GM12878 (cell line): ENCODE results near the gene FGD6. TPM values are rescaled to one million over a fixed set of nuclear protein-coding genes. Genes with fewer than 3 reads are reported as not detected.

Experiments used
- MEF2B ChIP-seq: fragments of 450-650 bp; IDR thresholded peaks from 2 replicates; pipeline ENCODE4 v1.6.1; 2018; ENCODE audit warnings: mild to moderate bottlenecking, moderate library complexity; ENCODE audit not compliant: partially characterized antibody, poor library complexity, severe bottlenecking
- polyA plus RNA-seq, 11 experiments: library from polyadenylated mRNA; depleted of rRNA in 4 of 11; unstranded in 6 of 11; stranded (reverse) in 5 of 11; fragments of >200 nt; fragmentation: Nextera tagmentation in 4 of 11; fragmentation: Illumina TruSeq in 1 of 11; extraction: Ambion mirVana in 4 of 11; extraction: Trizol in 1 of 11; gene quantifications; 1 replicate in 1 of 11; 2 replicates in 10 of 11; pipeline versions ENCODE4 v1.2.1 to v1.2.3, GENCODE V29; 2011 to 2016; ENCODE audit warnings: inconsistent platforms in 2 of 11, missing spikeins in 2 of 11, low read depth in 1 of 11
- total RNA-seq, 4 experiments: library from RNA; depleted of rRNA in 3 of 4; stranded (reverse); fragments of >200 nt in 3 of 4; fragmentation: Illumina TruSeq in 1 of 4; extraction: Trizol in 1 of 4; gene quantifications; 2 replicates each; pipeline versions ENCODE4 v1.2.1 to v1.2.3, GENCODE V29; 2013 to 2021
- TF ChIP-seq, protein P1 (sequence below): fragments of 450-650 bp; formaldehyde crosslinking; IDR thresholded peaks from 2 replicates; pipeline ENCODE4 v1.4.0; 2022; ENCODE audit warnings: mild to moderate bottlenecking, moderate library complexity
- TF ChIP-seq, protein P2 (sequence below): fragments of 450-650 bp; formaldehyde crosslinking; IDR thresholded peaks from 2 replicates; pipeline ENCODE4 v1.4.0; 2020; ENCODE audit warnings: mild to moderate bottlenecking, moderate library complexity
- TF ChIP-seq, protein P3 (sequence below): fragments of 450-650 bp; IDR thresholded peaks from 2 replicates; pipeline ENCODE4 v1.6.1; 2014; ENCODE audit warnings: mild to moderate bottlenecking
- TF ChIP-seq, protein P4 (sequence below), 3 experiments: IDR thresholded peaks in 2 of 3; conservative IDR thresholded peaks in 1 of 3; 2 replicates each; pipeline ENCODE4 v1.5.1; 2011; ENCODE audit warnings: low read depth in 3 of 3, low read length in 3 of 3, mild to moderate bottlenecking in 3 of 3, control low read depth in 2 of 3, moderate library complexity in 2 of 3, inconsistent platforms in 1 of 3, mixed read lengths in 1 of 3; ENCODE audit not compliant: control insufficient read depth in 2 of 3, insufficient read depth in 1 of 3; ENCODE audit errors: extremely low read depth in 1 of 3
- TF ChIP-seq, protein P5 (sequence below): IDR thresholded peaks from 2 replicates; pipeline ENCODE4 v1.6.1; 2011; ENCODE audit warnings: low read depth, mild to moderate bottlenecking, low read length, moderate library complexity, borderline replicate concordance; ENCODE audit errors: extremely low read depth

FGD6 gene
- total and polyA plus RNA-seq, 10 of the 15 experiments (the other 5 are each of a cell fraction or from before 2014, with no cell fraction given) = 2.4 to 15.5 (median 8.9) TPM

DNA sequence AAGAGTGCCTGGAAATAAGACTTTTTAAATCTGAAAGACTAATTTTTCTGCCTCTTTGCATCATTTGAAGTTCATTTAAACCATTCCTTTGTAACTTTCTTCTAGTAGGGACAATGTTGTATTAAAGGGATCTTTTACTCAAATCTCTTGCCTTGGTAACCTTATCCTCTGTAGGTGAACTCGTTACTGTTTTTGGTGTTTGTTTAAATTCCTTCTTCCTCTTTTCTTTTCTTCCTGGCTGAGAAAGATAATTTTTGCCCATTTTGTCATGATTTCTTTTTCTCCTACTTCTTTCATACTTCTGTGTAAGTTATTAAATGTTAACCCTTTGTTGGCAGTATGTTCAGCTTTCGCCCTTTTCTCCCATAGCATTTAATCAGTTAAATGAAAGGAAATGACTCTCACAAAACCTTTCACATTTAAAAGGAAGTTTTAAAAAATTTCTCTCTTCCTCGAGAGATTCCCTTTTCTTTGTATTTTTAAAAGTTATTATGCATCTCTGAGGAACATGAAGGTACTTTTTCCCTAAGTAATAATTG, 10.6 kb upstream of the FGD6 start (continued):
- TF ChIP-seq, protein P1, sequence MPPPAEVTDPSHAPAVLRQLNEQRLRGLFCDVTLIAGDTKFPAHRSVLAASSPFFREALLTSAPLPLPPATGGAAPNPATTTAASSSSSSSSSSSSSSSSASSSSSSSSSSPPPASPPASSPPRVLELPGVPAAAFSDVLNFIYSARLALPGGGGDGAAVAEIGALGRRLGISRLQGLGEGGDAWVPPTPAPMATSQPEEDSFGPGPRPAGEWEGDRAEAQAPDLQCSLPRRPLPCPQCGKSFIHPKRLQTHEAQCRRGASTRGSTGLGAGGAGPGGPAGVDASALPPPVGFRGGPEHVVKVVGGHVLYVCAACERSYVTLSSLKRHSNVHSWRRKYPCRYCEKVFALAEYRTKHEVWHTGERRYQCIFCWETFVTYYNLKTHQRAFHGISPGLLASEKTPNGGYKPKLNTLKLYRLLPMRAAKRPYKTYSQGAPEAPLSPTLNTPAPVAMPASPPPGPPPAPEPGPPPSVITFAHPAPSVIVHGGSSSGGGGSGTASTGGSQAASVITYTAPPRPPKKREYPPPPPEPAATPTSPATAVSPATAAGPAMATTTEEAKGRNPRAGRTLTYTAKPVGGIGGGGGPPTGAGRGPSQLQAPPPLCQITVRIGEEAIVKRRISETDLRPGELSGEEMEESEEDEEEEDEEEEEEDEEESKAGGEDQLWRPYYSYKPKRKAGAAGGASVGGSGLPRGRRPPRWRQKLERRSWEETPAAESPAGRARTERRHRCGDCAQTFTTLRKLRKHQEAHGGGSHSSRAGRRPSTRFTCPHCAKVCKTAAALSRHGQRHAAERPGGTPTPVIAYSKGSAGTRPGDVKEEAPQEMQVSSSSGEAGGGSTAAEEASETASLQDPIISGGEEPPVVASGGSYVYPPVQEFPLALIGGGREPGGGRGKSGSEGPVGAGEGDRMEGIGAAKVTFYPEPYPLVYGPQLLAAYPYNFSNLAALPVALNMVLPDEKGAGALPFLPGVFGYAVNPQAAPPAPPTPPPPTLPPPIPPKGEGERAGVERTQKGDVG (CRISPR knock-in tag) = no peak
- TF ChIP-seq, protein P2, sequence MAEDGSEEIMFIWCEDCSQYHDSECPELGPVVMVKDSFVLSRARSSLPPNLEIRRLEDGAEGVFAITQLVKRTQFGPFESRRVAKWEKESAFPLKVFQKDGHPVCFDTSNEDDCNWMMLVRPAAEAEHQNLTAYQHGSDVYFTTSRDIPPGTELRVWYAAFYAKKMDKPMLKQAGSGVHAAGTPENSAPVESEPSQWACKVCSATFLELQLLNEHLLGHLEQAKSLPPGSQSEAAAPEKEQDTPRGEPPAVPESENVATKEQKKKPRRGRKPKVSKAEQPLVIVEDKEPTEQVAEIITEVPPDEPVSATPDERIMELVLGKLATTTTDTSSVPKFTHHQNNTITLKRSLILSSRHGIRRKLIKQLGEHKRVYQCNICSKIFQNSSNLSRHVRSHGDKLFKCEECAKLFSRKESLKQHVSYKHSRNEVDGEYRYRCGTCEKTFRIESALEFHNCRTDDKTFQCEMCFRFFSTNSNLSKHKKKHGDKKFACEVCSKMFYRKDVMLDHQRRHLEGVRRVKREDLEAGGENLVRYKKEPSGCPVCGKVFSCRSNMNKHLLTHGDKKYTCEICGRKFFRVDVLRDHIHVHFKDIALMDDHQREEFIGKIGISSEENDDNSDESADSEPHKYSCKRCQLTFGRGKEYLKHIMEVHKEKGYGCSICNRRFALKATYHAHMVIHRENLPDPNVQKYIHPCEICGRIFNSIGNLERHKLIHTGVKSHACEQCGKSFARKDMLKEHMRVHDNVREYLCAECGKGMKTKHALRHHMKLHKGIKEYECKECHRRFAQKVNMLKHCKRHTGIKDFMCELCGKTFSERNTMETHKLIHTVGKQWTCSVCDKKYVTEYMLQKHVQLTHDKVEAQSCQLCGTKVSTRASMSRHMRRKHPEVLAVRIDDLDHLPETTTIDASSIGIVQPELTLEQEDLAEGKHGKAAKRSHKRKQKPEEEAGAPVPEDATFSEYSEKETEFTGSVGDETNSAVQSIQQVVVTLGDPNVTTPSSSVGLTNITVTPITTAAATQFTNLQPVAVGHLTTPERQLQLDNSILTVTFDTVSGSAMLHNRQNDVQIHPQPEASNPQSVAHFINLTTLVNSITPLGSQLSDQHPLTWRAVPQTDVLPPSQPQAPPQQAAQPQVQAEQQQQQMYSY (CRISPR knock-in tag) = no peak
- TF ChIP-seq, protein P3, sequence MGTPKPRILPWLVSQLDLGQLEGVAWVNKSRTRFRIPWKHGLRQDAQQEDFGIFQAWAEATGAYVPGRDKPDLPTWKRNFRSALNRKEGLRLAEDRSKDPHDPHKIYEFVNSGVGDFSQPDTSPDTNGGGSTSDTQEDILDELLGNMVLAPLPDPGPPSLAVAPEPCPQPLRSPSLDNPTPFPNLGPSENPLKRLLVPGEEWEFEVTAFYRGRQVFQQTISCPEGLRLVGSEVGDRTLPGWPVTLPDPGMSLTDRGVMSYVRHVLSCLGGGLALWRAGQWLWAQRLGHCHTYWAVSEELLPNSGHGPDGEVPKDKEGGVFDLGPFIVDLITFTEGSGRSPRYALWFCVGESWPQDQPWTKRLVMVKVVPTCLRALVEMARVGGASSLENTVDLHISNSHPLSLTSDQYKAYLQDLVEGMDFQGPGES = no peak
- TF ChIP-seq, protein P4, sequence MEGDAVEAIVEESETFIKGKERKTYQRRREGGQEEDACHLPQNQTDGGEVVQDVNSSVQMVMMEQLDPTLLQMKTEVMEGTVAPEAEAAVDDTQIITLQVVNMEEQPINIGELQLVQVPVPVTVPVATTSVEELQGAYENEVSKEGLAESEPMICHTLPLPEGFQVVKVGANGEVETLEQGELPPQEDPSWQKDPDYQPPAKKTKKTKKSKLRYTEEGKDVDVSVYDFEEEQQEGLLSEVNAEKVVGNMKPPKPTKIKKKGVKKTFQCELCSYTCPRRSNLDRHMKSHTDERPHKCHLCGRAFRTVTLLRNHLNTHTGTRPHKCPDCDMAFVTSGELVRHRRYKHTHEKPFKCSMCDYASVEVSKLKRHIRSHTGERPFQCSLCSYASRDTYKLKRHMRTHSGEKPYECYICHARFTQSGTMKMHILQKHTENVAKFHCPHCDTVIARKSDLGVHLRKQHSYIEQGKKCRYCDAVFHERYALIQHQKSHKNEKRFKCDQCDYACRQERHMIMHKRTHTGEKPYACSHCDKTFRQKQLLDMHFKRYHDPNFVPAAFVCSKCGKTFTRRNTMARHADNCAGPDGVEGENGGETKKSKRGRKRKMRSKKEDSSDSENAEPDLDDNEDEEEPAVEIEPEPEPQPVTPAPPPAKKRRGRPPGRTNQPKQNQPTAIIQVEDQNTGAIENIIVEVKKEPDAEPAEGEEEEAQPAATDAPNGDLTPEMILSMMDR (IDR thresholded peaks at IDR 0.05 in 2 of 3, conservative IDR thresholded peaks at IDR 0.05 in 1 of 3; ENCODE audit: control insufficient read depth in 2 of 3, extremely low read depth in 1 of 3, insufficient read depth in 1 of 3, low read depth in 3 of 3, low read length in 3 of 3) = no peak
- TF ChIP-seq MEF2B = no peak
- TF ChIP-seq, protein P5, sequence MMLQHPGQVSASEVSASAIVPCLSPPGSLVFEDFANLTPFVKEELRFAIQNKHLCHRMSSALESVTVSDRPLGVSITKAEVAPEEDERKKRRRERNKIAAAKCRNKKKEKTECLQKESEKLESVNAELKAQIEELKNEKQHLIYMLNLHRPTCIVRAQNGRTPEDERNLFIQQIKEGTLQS = no peak
